Keratinocyte (primary cell): Measurements from ENCODE around the gene MPI. TPM values are rescaled to one million over a fixed set of nuclear protein-coding genes. Genes with fewer than 3 reads are reported as not detected.

Source experiments
- DNase-seq: peaks from one replicate; pipeline ENCODE4 v3.0.0-alpha.2; 2011; ENCODE audit warnings: low read depth, missing footprints, low spot score
- FAIRE-seq: peaks from 2 replicates; lab custom pipeline; 2011; peaks lifted over from hg19 to GRCh38; lab: Jason Lieb, UNC
- H2AFZ ChIP-seq: 2 replicates; pipeline ENCODE4 v1.6.0; 2012; ENCODE audit warnings: low read length, control low read depth, inconsistent platforms; ENCODE audit not compliant: control insufficient read depth
- H3K27ac ChIP-seq: 2 replicates; pipeline ENCODE4 v1.5.1; 2011; ENCODE audit warnings: low read length; ENCODE audit not compliant: control insufficient read depth, insufficient read depth
- H3K27me3 ChIP-seq: 3 replicates; pipeline ENCODE4 v1.6.0; 2011; ENCODE audit warnings: low read length; ENCODE audit not compliant: control insufficient read depth, insufficient read depth; ENCODE audit errors: extremely low read depth
- H3K36me3 ChIP-seq, 2 experiments: 2 replicates in 1 of 2; 3 replicates in 1 of 2; pipeline ENCODE4 v1.5.1; 2011; ENCODE audit warnings: low read length in 2 of 2, mild to moderate bottlenecking in 1 of 2; ENCODE audit not compliant: control insufficient read depth in 2 of 2, insufficient read depth in 2 of 2; ENCODE audit errors: extremely low read depth in 1 of 2
- H3K4me1 ChIP-seq: 3 replicates; pipeline ENCODE4 v1.5.1; 2011; ENCODE audit warnings: low read length; ENCODE audit not compliant: control insufficient read depth, insufficient read depth; ENCODE audit errors: extremely low read depth
- H3K4me2 ChIP-seq: 3 replicates; pipeline ENCODE4 v1.6.0; 2011; ENCODE audit warnings: low read depth, low read length; ENCODE audit not compliant: control insufficient read depth, insufficient read depth; ENCODE audit errors: extremely low read depth
- H3K4me3 ChIP-seq, 3 experiments: fragments of 200-600 bp in 1 of 3; sonication (generic) in 1 of 3; 2 replicates in 2 of 3; 3 replicates in 1 of 3; pipeline ENCODE4 v1.5.1; 2011 to 2016; ENCODE audit warnings: low read length in 3 of 3, mild to moderate bottlenecking in 3 of 3, control low read depth in 2 of 3, inconsistent platforms in 1 of 3, low read depth in 1 of 3, mixed read lengths in 1 of 3, mixed run types in 1 of 3, moderate library complexity in 1 of 3; ENCODE audit not compliant: control insufficient read depth in 2 of 3, insufficient read depth in 2 of 3; ENCODE audit errors: extremely low read depth in 1 of 3
- H3K79me2 ChIP-seq: 2 replicates; pipeline ENCODE4 v1.6.0; 2012; ENCODE audit warnings: low read length; ENCODE audit not compliant: control insufficient read depth, insufficient read depth
- H3K9ac ChIP-seq: 3 replicates; pipeline ENCODE4 v1.6.0; 2011; ENCODE audit warnings: low read length; ENCODE audit not compliant: control insufficient read depth, insufficient read depth; ENCODE audit errors: extremely low read depth
- H3K9me1 ChIP-seq: 3 replicates; pipeline ENCODE4 v1.6.0; 2011; ENCODE audit warnings: low read length; ENCODE audit not compliant: control insufficient read depth, insufficient read depth; ENCODE audit errors: extremely low read depth
- H3K9me3 ChIP-seq: 2 replicates; pipeline ENCODE4 v1.5.1; 2012; ENCODE audit warnings: low read depth, low read length; ENCODE audit not compliant: control insufficient read depth
- H4K20me1 ChIP-seq: 3 replicates; pipeline ENCODE4 v1.6.0; 2011; ENCODE audit warnings: low read length; ENCODE audit not compliant: control insufficient read depth, insufficient read depth; ENCODE audit errors: extremely low read depth
- CTCF ChIP-seq, 3 experiments: IDR thresholded peaks in 1 of 3; conservative IDR thresholded peaks in 1 of 3; optimal IDR thresholded peaks in 1 of 3; 2 replicates in 2 of 3; 3 replicates in 1 of 3; pipeline versions ENCODE3 to v1.5.1; 2011; ENCODE audit warnings: low read length in 3 of 3, mild to moderate bottlenecking in 3 of 3, moderate library complexity in 2 of 3, control low read depth in 1 of 3, inconsistent platforms in 1 of 3; ENCODE audit not compliant: insufficient read depth in 2 of 3; ENCODE audit errors: extremely low read depth in 1 of 3
- EZH2 ChIP-seq: IDR thresholded peaks from one replicate; pipeline ENCODE4 v1.6.1; 2012; ENCODE audit warnings: inconsistent platforms, mild to moderate bottlenecking, low read length, moderate library complexity
- dilution Hi-C: fragments of 300-500 bp; cut with MboI; formaldehyde crosslinking; loops from one replicate; pipeline ENCODE4 v1.7.0; 2020; ENCODE audit warnings: low sequenced_read_pairs; ENCODE audit not compliant: extremely low pct_ligation_motif_present
- polyA plus RNA-seq, 5 experiments: library from polyadenylated mRNA; depleted of rRNA in 3 of 5; stranded (reverse) in 3 of 5; stranded (forward) in 1 of 5; unstranded in 1 of 5; fragments of >200 nt; gene quantifications; 1 replicate in 1 of 5; 2 replicates in 3 of 5; 3 replicates in 1 of 5; pipeline versions ENCODE4 v1.2.1 to v1.2.3, GENCODE V29; 2011 to 2012; ENCODE audit warnings: missing spikeins in 2 of 5, low read depth in 1 of 5, low replicate concordance in 1 of 5

MPI gene
- polyA plus RNA-seq, 1 donor (not counting 4 experiments of a cell fraction or from before 2014, with no cell fraction given) = 39.2 TPM

GRCh38 chr15:74888716-74889115 lies 1.1 kb upstream of the MPI start:
- Histone ChIP-seq H3K36me3 (peaks cover 2 to 6% of the 10 kb centered on the region in 2 experiments), H4K20me1 (no peaks in the 10 kb centered on the region), H3K9ac (no peak overlapping the region), H3K27me3 (no peaks in the 10 kb centered on the region), H3K4me2 (no peak overlapping the region), H3K79me2 (peaks cover 6% of the 10 kb centered on the region), H3K27ac (no peak overlapping the region), H2AFZ (no peak overlapping the region), H3K4me3 (no peak overlapping the region), H3K9me1 (no peaks in the 10 kb centered on the region), H3K9me3 (no peaks in the 10 kb centered on the region), H3K4me1 (peaks cover 41% of the 10 kb centered on the region)
- FAIRE-seq (no peak), DNase-seq (no peak)
- dilution Hi-C loops = no loop called here
- no peak for TF ChIP-seq CTCF (optimal IDR thresholded peaks at IDR 0.05 in 1 of 3, IDR thresholded peaks at IDR 0.05 in 1 of 3, conservative IDR thresholded peaks at IDR 0.05 in 1 of 3; ENCODE audit: extremely low read depth in 1 of 3, insufficient read depth in 2 of 3, low read length in 3 of 3)
- no peak for TF ChIP-seq EZH2

DNA sequence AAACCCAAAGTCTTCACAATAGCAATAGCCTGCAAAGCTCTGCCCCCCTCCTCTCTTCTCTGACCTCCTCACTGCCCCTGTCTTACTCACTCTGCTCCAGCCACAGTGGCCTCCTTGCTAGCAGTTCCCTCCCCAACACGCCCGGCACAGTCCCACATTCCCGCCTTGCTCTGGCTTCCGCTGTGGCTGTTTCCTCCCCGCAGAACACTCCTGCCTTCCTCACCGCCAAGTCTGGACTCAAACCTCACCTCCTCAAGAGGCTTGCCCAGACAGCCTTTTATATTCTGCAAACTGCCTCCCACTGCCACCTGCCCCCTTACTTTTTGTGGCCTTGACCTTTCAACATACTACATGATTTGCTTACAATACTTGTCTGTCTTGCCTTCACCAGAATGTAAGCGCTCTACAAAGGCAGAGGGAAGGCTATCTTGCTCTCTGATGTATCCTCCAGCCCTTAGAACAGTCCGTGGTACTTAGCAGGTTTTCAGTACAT lies 406 bp upstream of the MPI start:
- peak overlapping the region; percentile 34 for H3K27ac ChIP-seq
- H3K4me2 ChIP-seq = peak overlapping the region; percentile 90
- no peak for DNase-seq
- peak overlapping the region; percentile 89 for H2AFZ ChIP-seq
- peaks cover 2 to 6% of the 10 kb centered on the region in 2 experiments for H3K36me3 ChIP-seq
- TF ChIP-seq CTCF (optimal IDR thresholded peaks at IDR 0.05 in 1 of 3, IDR thresholded peaks at IDR 0.05 in 1 of 3, conservative IDR thresholded peaks at IDR 0.05 in 1 of 3; ENCODE audit: extremely low read depth in 1 of 3, insufficient read depth in 2 of 3, low read length in 3 of 3) = no peak
- no peak for TF ChIP-seq EZH2
- no peaks in the 10 kb centered on the region for H3K9me1 ChIP-seq
- H3K27me3 ChIP-seq = no peaks in the 10 kb centered on the region
- no peaks in the 10 kb centered on the region for H4K20me1 ChIP-seq
- dilution Hi-C loops = no loop called here
- peak overlapping the region; percentile 82 to 95 (median 89) for H3K4me3 ChIP-seq
- peak overlapping the region; percentile 89 for H3K9ac ChIP-seq
- H3K9me3 ChIP-seq = no peaks in the 10 kb centered on the region
- H3K4me1 ChIP-seq = peaks cover 34% of the 10 kb centered on the region
- no peak for FAIRE-seq
- H3K79me2 ChIP-seq = peaks cover 6% of the 10 kb centered on the region
